NCI-H748 treated with DMSO at 0.1 percent for 48 hours (cell line): ENCODE results near the gene TLR6.
A peak's percentile ranks its signal among the peaks of the same experiment; 100 is the strongest.

Experiments used
- DNase-seq: peaks from one replicate; lab custom pipeline; 2025; lab: John Stamatoyannopoulos, UW

TLR6 gene

DNA sequence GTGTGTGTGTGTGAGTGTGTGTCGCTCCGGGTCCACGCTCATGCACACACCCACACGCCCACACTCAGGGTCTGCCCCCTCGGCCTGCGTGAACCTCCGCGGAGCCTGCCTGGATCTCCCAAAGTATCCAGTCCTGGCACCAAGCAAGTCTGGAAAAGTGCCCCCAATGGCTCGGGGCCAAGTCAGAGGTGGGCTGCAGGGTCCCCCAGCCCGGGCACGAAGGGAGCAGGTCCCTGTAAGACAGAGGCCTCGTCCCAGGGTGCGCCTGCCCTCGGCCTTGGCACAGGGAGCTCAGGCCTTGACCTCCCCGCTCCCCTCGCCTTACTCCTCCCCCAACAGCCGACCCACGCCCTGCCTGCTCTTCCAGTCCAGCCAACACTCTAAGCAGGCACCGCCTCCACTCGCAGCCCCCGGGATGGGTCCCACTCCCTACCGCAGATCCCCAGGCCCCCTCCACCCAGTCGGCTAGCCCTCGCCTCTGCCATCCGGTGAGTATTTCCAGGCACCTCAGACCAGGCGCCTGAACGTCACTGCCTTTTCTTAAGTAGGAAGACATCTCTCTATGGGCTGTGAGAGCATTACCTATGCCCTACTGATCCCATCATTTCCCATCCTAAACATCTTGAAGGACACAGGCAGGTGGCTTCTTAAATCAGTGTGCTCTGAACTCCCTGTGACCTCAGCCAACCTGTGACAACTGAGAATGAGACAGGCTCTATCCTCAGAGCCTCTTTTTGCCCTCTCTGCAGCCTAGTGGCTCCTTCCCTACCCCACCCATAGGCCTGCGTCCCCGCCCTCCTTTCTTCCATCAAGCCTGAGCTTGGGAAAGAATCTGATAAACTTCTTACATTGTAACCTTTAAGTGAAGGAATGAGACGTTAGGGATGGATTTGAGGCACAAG is 11.7 kb upstream of the TLR6 start:
- no peak for DNase-seq

DNA sequence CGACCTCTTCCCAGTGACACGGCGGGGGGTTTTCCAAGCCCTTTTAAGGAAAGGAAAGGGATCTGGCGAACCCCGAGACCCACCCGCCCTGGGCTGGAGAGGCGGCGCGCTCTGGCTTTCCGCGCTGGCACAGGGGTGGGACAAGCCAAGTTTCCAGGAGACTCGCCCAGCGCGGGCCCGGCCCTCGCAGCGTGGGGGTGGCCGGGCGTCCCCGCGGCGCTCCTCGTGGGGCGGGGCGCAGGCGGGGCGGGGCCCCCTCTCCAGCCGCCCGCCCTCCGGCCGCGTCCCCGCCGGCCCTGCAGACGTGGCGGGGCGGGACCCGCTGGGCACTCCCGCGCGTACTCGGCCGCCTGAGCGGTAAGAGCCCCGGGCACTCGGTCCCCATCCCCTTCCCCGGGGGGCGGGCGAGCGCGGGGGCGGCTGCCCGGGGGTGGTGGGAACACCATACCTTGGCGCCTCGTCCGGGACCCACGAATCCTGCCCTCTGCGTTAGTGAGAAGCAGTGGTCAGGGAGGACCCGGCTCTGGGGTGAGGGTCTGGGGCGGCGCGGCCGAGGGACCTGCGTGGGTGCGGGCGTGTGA is 11.0 kb upstream of the TLR6 start, which contains the start of gene FAM114A1:
Gene FAM114A1, plus strand, starts transcription at position 329 of the 581 bp plus-strand sequence. CDS start 10,273 bp downstream, outside the sequence.
- DNase-seq, result no peak

DNA sequence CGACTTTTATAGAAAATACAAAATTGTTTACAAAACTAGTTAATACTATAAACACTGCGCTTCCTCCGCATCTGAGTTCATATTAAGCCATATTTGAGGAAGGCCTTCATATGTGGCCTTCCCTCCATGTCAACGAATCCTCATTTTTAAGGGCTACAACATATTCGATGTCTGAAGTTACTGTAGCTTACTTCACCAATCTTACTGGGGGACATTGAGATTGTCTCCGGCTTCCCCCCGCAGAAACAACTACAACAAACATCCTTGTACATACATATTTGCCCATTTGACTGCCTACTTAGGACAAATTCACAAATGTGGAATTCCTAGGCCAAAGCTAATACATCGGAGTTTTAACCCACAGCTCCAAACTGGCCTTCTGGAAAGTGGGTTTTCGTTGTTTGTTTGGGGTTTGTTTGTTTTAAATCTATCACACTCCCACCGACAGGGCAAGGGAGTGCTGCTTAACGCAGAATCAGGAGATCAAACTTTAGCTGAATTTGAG is 10.4 kb upstream of the TLR6 start:
- DNase-seq, result no peak

DNA sequence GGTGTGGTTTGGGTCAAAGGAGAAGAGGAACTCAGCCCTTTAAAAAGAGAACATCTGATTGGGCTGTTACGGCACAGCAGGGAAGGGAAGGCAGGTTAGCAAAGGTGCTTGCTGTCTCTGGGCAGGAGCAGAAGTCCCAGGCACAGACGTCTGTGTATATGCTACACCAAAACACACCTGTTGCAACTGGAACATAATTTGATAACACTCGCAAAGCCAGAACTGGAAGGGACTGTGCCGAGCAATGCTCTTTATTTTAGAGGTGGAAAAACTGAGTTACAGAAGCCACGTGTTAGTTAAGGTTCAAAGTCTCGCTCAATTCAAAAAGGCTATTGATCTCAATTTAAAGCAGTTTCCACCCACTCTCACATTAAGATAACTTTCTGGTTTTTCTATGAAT is 8.8 kb upstream of the TLR6 start:
- no peak for DNase-seq

DNA sequence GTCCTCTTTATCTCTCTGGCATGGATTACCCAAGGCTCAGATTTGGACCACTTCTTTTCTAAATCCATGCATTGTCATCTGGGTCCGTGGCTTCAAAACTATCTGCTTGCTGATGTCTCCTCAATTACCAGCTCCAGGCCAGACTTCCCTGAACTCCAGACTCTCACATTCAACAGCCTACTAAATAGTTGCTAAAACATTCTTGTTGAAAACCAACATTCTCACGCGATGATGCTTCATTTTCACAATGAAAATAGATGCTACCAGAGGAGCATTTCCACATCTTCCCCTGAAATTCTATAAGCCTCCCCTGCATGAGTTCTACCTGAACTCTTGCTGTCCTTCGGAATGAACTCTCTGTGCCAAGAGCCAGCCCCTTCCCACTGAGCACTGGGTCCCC is 5.2 kb upstream of the TLR6 start:
- DNase-seq, result no peak

DNA sequence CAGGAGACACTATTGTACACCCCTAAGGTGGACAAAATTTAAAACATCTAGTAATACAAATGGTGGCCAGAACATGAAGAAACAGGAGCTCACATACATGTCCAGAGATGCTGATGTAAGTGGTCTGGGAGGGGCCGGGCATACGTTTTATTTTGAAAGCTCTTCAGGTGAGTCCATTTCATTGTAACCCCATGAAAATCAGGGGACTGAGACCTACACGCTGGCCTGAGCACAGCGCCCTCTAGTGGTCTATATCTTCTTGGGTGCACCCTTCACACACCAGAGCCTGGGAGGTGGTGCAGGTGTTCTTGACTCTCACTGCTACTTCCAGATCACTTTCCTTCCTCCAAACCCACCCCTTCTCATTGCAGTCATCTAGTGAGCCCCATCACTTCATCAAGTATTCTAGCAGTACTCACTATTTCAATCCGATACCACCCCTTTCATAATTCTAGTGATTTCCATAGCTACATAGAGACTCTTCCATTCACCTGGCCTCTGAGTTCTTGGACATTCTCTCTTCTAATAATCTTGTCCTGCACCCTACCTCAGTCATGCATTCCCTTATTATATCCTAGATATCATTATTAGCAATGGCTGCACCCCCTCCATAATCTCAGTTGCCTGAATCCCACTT is 4.3 kb upstream of the TLR6 start:
- peak; percentile 36 for DNase-seq

DNA sequence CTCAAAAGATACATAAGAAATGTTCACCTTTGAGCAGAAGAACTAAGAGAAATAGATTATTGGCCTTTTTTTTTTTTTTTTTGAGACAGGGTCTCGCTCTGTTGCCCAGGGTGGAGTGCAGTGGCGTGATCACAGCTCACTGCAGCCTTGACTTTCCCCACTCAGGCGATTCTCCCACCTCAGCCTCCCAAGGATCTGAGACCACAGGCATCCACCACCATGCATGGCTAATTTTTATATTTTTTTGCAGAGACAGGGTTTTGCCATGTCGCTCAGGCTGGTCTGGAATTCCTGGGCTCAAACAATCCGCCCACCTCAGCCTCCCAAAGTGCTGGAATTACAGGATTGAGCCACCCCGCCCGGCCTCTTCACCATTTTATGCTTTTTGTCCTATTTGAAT is 2.9 kb upstream of the TLR6 start:
- no peak for DNase-seq

DNA sequence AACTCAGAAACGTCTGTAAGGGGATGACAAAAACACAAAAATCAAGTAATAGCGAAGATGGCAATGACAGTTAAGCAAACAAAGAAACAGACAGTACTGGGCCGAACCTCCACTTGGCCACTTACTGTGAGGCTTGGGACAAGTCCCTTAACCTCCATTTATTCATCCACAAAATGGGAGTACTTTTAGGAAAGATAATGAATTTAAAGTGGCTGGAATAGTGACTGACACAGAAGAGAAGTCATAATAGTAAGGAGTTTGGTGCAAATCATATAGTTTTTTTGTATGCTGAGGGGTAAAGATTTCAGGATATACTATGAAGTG is 1.4 kb upstream of the TLR6 start:
- DNase-seq, result no peak

DNA sequence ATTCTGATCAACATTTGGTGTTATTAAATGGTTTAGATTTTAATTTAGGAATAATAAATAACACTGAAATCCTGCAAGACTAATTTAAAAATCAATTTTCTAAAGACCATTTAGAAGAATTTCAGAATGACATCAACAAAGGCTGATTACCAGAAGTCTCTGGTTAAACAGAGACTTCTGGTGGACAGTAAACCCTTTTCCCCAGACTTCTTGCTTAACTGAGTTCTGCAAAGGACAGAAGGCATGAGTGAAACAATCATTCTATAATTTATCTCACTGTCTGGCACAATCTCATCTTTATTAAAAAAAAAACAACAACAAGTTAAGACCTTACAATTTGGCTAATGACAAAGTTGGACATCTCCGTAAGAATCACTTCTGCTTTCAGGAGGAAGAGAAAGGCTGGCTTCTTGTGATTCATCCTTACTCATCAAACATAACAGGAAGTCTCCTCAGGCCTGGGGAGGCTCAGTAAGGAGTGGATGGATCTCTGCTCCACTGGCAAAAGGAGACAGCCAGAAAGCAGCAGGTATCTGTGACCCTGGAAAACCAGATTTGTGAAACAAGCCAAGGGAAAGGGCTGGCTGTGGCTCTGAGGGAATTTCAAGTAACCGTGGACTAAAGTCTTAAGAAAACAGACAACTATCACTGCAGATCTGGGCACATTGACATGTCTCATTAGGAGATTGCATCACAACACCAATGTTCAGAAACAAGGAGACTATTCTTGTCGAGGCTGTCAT is 908 bp upstream of the TLR6 start:
- DNase-seq, result no peak

DNA sequence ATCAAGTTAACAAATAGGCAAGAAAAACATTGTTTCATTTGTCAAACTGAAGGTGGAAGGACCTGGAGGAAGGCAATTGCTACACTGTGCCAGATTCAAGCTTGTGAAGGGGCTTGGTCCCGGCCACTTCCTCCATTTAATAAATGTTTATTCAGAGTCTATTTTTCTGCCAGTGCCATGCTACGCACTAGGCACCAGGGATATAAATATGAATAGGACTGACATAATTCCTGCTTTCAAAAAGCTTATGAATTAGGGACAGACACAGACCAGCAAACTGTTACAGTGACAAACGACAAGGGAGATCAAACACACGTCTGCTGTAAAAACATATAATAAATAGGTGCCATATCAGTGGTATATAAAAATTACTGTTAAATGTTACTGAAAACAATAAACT is 571 bp downstream of the TLR6 start:
- DNase-seq, result peak; percentile 13

DNA sequence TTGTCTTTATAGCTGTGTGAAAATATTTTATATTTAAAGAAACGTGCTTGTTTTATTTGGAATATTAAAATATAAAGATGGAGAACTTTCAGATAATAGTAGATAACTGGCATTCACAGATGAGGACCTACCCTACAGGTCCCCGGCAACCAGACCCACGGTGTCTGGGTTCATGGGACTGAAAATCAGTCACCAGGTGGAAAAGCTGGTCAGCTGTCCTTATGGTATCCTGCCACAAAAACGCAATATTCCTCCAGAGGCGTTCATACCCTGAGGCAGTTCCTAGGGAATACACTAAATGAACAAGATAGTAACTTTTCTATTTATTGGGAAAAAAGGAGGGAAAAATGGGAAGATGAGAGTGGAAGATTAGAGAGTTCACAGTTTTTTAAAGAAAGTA is 1.2 kb downstream of the TLR6 start:
- DNase-seq, result no peak

DNA sequence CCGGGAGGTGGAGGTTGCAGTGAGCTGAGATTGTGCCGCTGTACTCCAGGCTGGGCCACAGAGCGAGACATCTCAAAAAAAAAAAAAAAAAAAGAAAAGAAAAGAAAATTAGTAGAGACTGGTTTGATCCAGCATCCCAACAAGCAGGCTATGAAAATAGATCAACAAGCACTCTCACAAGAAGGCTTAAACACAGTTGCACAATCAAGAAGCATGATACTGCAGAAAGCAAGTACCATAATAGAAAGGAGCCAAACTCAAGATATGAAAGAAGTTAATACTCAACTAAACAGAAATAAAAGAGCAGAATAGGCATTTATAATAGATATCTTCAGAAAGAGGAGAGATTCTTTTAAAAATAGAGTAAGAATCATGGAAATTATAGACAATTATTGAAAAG is 10.6 kb downstream of the TLR6 start:
- DNase-seq, result no peak

DNA sequence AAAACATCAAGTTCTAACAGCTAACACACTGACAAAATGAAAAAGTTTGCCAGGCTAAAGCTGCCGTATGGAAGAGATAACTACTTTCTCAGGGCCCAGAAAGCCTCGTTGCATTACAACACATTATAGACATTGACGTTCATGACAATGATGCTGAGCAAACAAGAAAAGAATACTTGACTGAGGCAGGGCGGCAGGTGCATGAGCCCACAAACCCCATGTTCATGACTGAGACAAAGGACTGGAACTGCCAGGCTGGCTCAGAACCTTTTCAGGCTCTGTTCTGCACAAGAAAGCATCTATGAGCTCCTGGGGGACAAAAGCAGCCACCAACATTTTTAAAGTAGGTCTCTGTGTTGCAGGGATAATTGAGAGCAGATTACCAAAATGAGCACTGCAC is 13.6 kb downstream of the TLR6 start:
- DNase-seq, result peak; percentile 69

DNA sequence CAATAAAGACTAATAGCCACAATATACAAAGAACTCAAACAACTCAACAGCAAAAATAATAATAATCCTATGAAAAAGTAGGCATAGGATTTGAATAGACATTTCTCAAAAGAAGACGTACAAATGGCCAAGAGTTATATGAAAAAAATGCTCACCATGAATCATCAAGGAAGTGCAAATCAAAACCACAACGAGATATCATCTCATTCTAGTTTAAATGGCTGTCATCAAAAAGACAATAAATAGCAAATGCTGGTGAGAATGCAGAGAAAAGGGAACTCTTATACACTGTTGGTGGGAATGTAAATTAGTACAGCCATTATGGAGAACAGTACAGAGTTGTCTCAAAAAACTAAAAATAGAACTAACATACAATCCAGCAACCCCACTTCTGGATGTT is 18.8 kb downstream of the TLR6 start:
- no peak for DNase-seq

DNA sequence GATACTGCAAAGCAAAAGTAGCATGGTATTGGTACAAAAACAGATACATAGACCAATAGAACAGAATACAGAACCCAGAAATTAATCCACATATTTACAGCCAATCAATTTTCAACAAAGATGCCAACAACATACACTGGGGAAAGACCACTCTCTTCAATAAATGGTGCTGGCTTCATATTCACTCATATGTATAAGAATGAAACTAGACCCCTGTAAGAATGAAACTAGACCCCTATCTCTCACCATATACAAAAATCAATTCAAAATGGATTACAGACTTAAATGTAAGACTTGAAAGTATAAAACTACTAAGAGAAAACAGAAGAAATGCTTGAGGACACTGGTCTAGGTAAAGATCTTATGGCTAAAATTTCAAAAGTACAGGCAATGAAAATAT is 19.3 kb downstream of the TLR6 start:
- DNase-seq, result no peak

DNA sequence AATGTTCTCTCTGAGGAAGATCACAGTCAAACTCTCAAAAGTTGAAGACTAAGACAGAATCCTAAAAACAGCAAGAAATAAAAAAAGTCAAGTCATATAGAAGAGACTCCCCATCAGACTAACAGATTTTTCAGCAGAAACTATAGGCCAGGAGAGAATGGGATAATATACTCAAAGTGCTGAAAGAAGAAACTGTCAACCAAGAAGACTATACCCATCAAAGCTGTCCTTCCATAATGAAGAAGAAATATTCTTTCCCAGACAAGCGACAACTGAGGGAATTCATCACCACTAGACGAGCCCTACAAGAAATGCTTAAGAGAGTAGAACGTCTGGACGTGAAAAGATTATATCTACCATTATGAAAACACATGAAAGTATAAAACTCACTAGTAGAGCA is 22.0 kb downstream of the TLR6 start:
- no peak for DNase-seq

DNA sequence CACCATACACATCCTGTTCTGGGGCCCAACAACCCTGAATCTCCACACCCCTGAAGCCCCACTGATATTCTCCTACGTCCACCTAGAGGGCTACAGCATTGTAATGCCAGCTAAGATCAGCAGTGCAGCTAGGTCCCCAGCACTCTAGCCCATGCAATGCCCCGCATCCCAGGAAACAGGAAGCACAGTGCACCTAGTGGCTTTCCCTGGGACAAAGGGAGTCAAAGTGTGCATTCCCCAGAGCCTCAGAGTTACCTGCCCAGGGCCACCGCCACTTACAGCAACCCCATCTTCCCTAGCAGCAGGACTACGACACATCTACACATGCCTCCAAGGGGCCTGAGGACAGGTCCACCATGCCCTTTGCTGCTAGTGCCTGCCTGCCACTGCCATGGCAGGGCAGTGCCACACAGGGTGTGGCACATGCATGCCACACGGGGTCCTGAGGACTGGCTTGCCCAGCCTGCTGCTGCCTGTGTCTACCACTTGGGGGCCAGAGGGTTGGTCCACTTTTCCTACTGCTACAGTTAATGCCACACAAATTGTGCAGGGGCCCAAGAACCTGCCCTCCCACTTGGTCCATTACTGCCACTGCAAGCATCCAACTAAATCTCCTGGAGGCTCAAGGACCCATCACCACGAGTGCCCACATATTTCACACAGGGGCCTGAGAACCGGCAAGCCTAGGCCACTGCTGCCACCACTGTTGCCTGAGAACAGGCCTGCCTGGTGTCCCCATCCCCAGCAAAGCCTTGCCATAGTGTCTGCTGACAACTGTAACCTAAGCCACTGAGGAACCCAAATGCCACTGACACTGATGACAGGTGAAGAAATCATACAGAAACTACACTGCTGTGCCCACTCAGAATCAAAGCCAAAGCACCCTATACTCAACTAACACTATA is 23.7 kb downstream of the TLR6 start:
- no peak for DNase-seq

DNA sequence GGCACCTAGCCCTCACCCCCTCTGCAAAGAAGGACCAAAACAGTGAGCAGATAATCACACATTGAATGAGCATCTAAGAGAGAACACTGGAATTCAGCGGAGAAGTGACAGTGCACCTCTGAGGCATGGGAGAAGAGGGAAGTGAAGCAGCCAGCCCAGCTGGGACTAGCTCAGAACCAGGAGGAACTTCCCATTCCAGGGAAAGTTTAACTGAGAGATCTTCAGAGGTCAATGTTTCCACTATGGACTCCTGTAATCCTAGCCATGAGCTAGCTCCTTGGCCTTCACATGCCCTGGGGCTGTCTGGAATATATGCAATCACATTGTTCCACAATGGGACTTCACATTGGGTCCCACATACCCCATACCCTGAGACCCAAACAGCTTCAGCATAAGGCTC is 24.4 kb downstream of the TLR6 start:
- DNase-seq, result no peak

DNA sequence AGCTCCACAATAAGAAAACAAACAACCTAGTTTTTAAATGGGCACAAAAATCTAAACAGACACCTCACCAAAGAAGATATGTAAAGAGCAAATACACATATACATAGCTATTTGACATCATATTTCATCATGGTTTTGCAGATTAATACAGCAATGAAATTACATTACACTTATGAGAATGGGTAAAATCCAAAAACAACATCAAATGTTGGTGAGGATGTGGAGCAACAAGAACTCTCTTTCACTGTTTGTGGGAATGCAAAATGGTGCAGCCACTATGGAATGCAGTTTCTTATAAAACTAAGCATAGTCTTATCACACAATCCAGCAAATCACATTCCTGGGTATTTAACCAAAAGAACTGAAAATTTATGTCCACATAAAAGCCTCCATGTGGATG is 25.0 kb downstream of the TLR6 start:
- no peak for DNase-seq

DNA sequence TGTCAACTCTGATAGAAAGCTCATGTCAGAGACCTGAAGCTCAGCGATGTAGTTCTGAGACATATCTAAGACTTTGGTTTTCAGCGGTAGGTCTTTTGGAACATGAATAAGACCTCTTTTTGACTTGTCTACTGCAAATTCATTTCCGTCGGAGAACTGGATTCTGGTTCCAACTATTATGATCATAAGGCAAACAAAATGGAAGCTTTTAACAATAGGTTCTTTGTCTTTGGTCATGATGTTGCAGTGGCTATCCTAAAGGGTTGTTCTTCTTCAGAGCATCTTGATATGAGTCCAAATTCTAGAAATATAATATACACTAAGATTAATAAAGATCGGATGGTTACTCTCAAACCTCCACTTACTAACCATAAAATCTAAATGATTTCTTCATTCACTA is 27.4 kb downstream of the TLR6 start:
- DNase-seq, result no peak

DNA sequence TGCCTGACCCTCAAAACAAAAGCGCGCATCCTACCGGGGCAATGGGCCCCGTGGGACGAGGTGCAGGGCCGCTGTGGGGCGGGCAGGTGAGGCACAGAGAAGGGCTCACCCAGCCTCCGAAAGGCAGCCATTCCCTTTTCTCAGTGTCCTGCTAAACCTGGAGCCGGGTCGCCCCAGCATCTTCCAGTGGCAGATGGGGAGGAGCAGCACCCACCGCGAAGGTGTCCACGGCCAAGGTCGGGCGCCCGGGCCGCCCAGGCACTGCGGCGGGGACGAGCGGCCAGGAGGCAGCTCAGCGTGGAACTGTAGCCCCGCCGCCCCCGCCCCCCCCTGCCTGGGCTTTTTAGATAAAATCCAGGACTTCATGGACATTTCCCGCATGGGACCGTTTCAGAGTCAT is 32.9 kb downstream of the TLR6 start:
- no peak for DNase-seq
